CD4-positive, alpha-beta T cell treated with Interleukin-15 for 4 hours (primary cell): ENCODE measurements around the gene NEAT1.

Experiments
- DNase-seq: peaks from one replicate; pipeline ENCODE4 v3.0.0-alpha.2; 2020; ENCODE audit warnings: low spot score

Gene NEAT1

GRCh38 chr11:65434057-65434666 is 11.6 kb downstream of the NEAT1 start:
- DNase-seq: no peak

- DNase-seq: no peak
Measured at GRCh38 chr11:65434667-65435410, 12.2 kb downstream of the NEAT1 start.

- DNase-seq: no peak
Measured at GRCh38 chr11:65435411-65435931, 12.9 kb downstream of the NEAT1 start.

GRCh38 chr11:65435981-65436411 is 13.4 kb downstream of the NEAT1 start:
- DNase-seq: no peak

- no peak for DNase-seq
Measured at GRCh38 chr11:65436412-65437032, 13.9 kb downstream of the NEAT1 start.

- no peak for DNase-seq
Measured at GRCh38 chr11:65437436-65438227, 15.0 kb downstream of the NEAT1 start.

- no peak for DNase-seq
Measured at GRCh38 chr11:65438257-65439151, 15.9 kb downstream of the NEAT1 start.

- no peak for DNase-seq
Measured at GRCh38 chr11:65439331-65440181, 17.0 kb downstream of the NEAT1 start.

- DNase-seq: no peak
Measured at GRCh38 chr11:65440831-65441499, 18.4 kb downstream of the NEAT1 start.

- no peak for DNase-seq
Measured at GRCh38 chr11:65442842-65443331, 20.3 kb downstream of the NEAT1 start.

GRCh38 chr11:65444314-65445051 is 21.9 kb downstream of the NEAT1 start:
- DNase-seq: no peak

GRCh38 chr11:65445101-65445603 is 22.6 kb downstream of the NEAT1 start:
- no peak for DNase-seq

GRCh38 chr11:65445604-65446445 is 23.2 kb downstream of the NEAT1 start:
- no peak for DNase-seq

GRCh38 chr11:65446446-65447277 is 24.1 kb downstream of the NEAT1 start:
- no peak for DNase-seq

GRCh38 chr11:65448074-65448417 is 25.4 kb downstream of the NEAT1 start:
- no peak for DNase-seq

GRCh38 chr11:65448418-65449105 is 26.0 kb downstream of the NEAT1 start:
- DNase-seq: no peak
